WTC11 (cell line): ENCODE data around the gene ZNF417. TPM values are rescaled to one million over a fixed set of nuclear protein-coding genes. Genes with fewer than 3 reads are reported as not detected.
A peak's percentile ranks its signal among the peaks of the same experiment; 100 is the strongest.
"Not testable (repeated sequence)": the region's sequence is repeated elsewhere in the genome, so short reads cannot be mapped to it uniquely, and the experiment has no call there.

Experiments used
- ATAC-seq: fragments of 200-7000 bp; cut with Tn5 transposase; 2 replicates; pipeline ENCODE4 v1.10.0; 2021; ENCODE audit warnings: mild to moderate bottlenecking, moderate library complexity
- CTCF ChIA-PET: fragments of 300-600 bp; sonication (Branson Sonifier 250); formaldehyde crosslinking; loops from one replicate; lab custom pipeline; 2021; ENCODE audit warnings: antibody characterized with exemption; lab: Charles Lee
- POLR2A ChIA-PET: fragments of 350-600 bp; sonication (Branson Sonifier 250); formaldehyde crosslinking; loops from one replicate; lab custom pipeline; 2021; ENCODE audit warnings: antibody characterized with exemption; lab: Charles Lee
- DNase-seq: peaks from one replicate; pipeline ENCODE4 v3.0.0; 2021; ENCODE audit warnings: low spot score
- H3K27ac Mint-ChIP-seq: 2 replicates; pipeline ENCODE4 v1.8.0; 2021; ENCODE audit warnings: mixed read lengths
- H3K27me3 Mint-ChIP-seq: 2 replicates; pipeline ENCODE4 v1.8.0; 2021; ENCODE audit warnings: low read depth, mild to moderate bottlenecking, moderate library complexity, mixed read lengths
- H3K36me3 Mint-ChIP-seq: 2 replicates; pipeline ENCODE4 v1.8.0; 2021; ENCODE audit warnings: mixed read lengths
- H3K4me1 Mint-ChIP-seq: 2 replicates; pipeline ENCODE4 v1.8.0; 2022; ENCODE audit warnings: mixed read lengths
- H3K4me3 Mint-ChIP-seq: 2 replicates; pipeline ENCODE4 v1.8.0; 2021; ENCODE audit warnings: mild to moderate bottlenecking, moderate library complexity, mixed read lengths
- H3K9me3 Mint-ChIP-seq: 2 replicates; pipeline ENCODE4 v1.8.0; 2021; ENCODE audit warnings: mixed read lengths
- ATF3 ChIP-seq: sonication (generic); formaldehyde crosslinking; conservative IDR thresholded peaks from 2 replicates; pipeline ENCODE4 v1.8.1; 2022; ENCODE audit warnings: mild to moderate bottlenecking, missing genetic modification reagents
- ETV6 ChIP-seq: sonication (generic); formaldehyde crosslinking; IDR thresholded peaks from 2 replicates; pipeline ENCODE4 v1.8.1; 2022; ENCODE audit warnings: mild to moderate bottlenecking, missing genetic modification reagents
- FOXJ3 ChIP-seq: sonication (generic); formaldehyde crosslinking; IDR thresholded peaks from 2 replicates; pipeline ENCODE4 v1.9.0; 2021; ENCODE audit warnings: missing genetic modification reagents, mild to moderate bottlenecking, borderline replicate concordance
- FOXK1 ChIP-seq: sonication (generic); formaldehyde crosslinking; IDR thresholded peaks from 2 replicates; pipeline ENCODE4 v1.8.0; 2022; ENCODE audit warnings: mild to moderate bottlenecking, moderate library complexity, missing genetic modification reagents
- FOXP1 ChIP-seq: sonication (generic); formaldehyde crosslinking; IDR thresholded peaks from 2 replicates; pipeline ENCODE4 v1.8.0; 2022; ENCODE audit warnings: missing genetic modification reagents, mild to moderate bottlenecking, moderate library complexity, borderline replicate concordance
- MAX ChIP-seq: sonication (generic); formaldehyde crosslinking; IDR thresholded peaks from 2 replicates; pipeline ENCODE4 v1.8.0; 2022; ENCODE audit warnings: mild to moderate bottlenecking, missing genetic modification reagents
- MLX ChIP-seq: sonication (generic); formaldehyde crosslinking; IDR thresholded peaks from 2 replicates; pipeline ENCODE4 v1.8.1; 2023; ENCODE audit warnings: mild to moderate bottlenecking, missing genetic modification reagents, moderate library complexity
- MYBL2 ChIP-seq: sonication (generic); formaldehyde crosslinking; IDR thresholded peaks from 2 replicates; pipeline ENCODE4 v1.8.1; 2023; ENCODE audit warnings: mild to moderate bottlenecking, moderate library complexity, missing genetic modification reagents
- NFYB ChIP-seq: sonication (generic); formaldehyde crosslinking; conservative IDR thresholded peaks from 2 replicates; pipeline ENCODE4 v1.8.0; 2022; ENCODE audit warnings: low read depth, missing genetic modification reagents
- PRDM15 ChIP-seq: sonication (generic); formaldehyde crosslinking; IDR thresholded peaks from 2 replicates; pipeline ENCODE4 v1.8.0; 2022; ENCODE audit warnings: missing genetic modification reagents
- PRRX2 ChIP-seq: fragments of 250-450 bp; sonication (Bioruptor Pico); IDR thresholded peaks from 2 replicates; pipeline ENCODE4 v1.8.0; 2021; ENCODE audit warnings: mild to moderate bottlenecking
- SOX15 ChIP-seq: fragments of 250-450 bp; sonication (Bioruptor Pico); IDR thresholded peaks from 2 replicates; pipeline ENCODE4 v1.9.0; 2021; ENCODE audit warnings: mild to moderate bottlenecking
- TCF7 ChIP-seq: sonication (generic); formaldehyde crosslinking; IDR thresholded peaks from 2 replicates; pipeline ENCODE4 v1.8.0; 2022; ENCODE audit warnings: mild to moderate bottlenecking, low read depth, missing genetic modification reagents, moderate library complexity
- TEAD1 ChIP-seq: sonication (generic); formaldehyde crosslinking; IDR thresholded peaks from 2 replicates; pipeline ENCODE4 v1.8.0; 2022; ENCODE audit warnings: mild to moderate bottlenecking, missing genetic modification reagents
- USF1 ChIP-seq: sonication (generic); formaldehyde crosslinking; IDR thresholded peaks from 2 replicates; pipeline ENCODE4 v1.8.0; 2022; ENCODE audit warnings: mild to moderate bottlenecking, missing genetic modification reagents
- USF2 ChIP-seq: sonication (generic); formaldehyde crosslinking; IDR thresholded peaks from 2 replicates; pipeline ENCODE4 v1.8.1; 2023; ENCODE audit warnings: mild to moderate bottlenecking, missing genetic modification reagents, moderate library complexity
- ZBTB21 ChIP-seq: sonication (generic); formaldehyde crosslinking; IDR thresholded peaks from 2 replicates; pipeline ENCODE4 v1.8.1; 2023; ENCODE audit warnings: mild to moderate bottlenecking, missing genetic modification reagents, borderline replicate concordance
- ZNF263 ChIP-seq: sonication (generic); formaldehyde crosslinking; IDR thresholded peaks from 2 replicates; pipeline ENCODE4 v1.8.1; 2022; ENCODE audit warnings: low read depth, mild to moderate bottlenecking, moderate library complexity, missing genetic modification reagents
- ZNF281 ChIP-seq: sonication (generic); formaldehyde crosslinking; IDR thresholded peaks from 2 replicates; pipeline ENCODE4 v1.8.0; 2023; ENCODE audit warnings: mild to moderate bottlenecking, missing genetic modification reagents
- ZNF416 ChIP-seq: fragments of 250-450 bp; sonication (Bioruptor Pico); IDR thresholded peaks from 2 replicates; pipeline ENCODE4 v1.9.0; 2021; ENCODE audit warnings: mild to moderate bottlenecking, inconsistent platforms
- total RNA-seq: library from RNA; stranded (reverse); gene quantifications from 3 replicates; pipeline ENCODE4 v1.2.3, GENCODE V29; 2021

Gene ZNF417
- total RNA-seq, 1 experiment from 2014 or later: 22.6 TPM

GRCh38 chr19:57900311-57900710 is 16.1 kb downstream of the ZNF417 start:
- ATAC-seq: no peak
- Mint-ChIP-seq H3K9me3 (no peaks in the 10 kb centered on the region), H3K4me3 (no peak overlapping the region), H3K4me1 (peaks cover 11% of the 10 kb centered on the region), H3K27me3 (no peaks in the 10 kb centered on the region), H3K36me3 (no peaks in the 10 kb centered on the region), H3K27ac (no peak overlapping the region)
- TF ChIP-seq FOXJ3 (CRISPR knock-in tag) (no peak), ATF3 (CRISPR knock-in tag) (no peak), ZNF416 (CRISPR knock-in tag) (no peak), TCF7 (CRISPR knock-in tag) (no peak), MLX (CRISPR knock-in tag) (no peak), USF1 (no peak), SOX15 (CRISPR knock-in tag) (no peak), ZNF263 (CRISPR knock-in tag) (no peak), ETV6 (CRISPR knock-in tag) (no peak), FOXP1 (no peak), ZBTB21 (CRISPR knock-in tag) (no peak), FOXK1 (CRISPR knock-in tag) (no peak)
- ChIA-PET CTCF (interaction anchor here (0.8 kb wide), 1 partner anchor 24 kb away, joined by 4 read pairs; no protein-coding TSS in a partner anchor), POLR2A (no interaction called here)
- no peak for DNase-seq

GRCh38 chr19:57890706-57891105 is 25.7 kb downstream of the ZNF417 start:
- POLR2A ChIA-PET, H3K9me3 Mint-ChIP-seq, DNase-seq, H3K4me3 Mint-ChIP-seq, CTCF ChIA-PET, H3K27ac Mint-ChIP-seq, ATAC-seq, H3K27me3 Mint-ChIP-seq: not testable (repeated sequence)
- Mint-ChIP-seq H3K4me1 (peaks cover 24% of the 10 kb centered on the region), H3K36me3 (peaks cover 19% of the 10 kb centered on the region)

- ATAC-seq (peak; percentile 92), DNase-seq (peak; percentile 94)
- peak within 1 kb of the TSS; percentile 99 for H3K4me3 Mint-ChIP-seq
- no peaks in the 10 kb centered on the region for H3K27me3 Mint-ChIP-seq
- peak within 1 kb of the TSS; percentile 99 for H3K27ac Mint-ChIP-seq
- H3K4me1 Mint-ChIP-seq: peaks cover 44% of the 10 kb centered on the region
- ChIA-PET POLR2A (interaction anchor here (0.6 to 1.6 kb wide), 5 partner anchors 18 to 28 kb away, joined by 3 to 5 read pairs (median 4); partner anchors contain the start of gene ZNF417), CTCF (interaction anchor here (0.7 to 1.1 kb wide), 3 partner anchors 9 to 28 kb away, joined by 3 to 6 read pairs (median 4); partner anchors contain the start of gene ZNF417)
- H3K36me3 Mint-ChIP-seq: peaks cover 39% of the 10 kb centered on the region
- no peaks in the 10 kb centered on the region for H3K9me3 Mint-ChIP-seq
- TF ChIP-seq MYBL2 (CRISPR knock-in tag) (peak; percentile 70; the same call in 1 of the 2 replicates), NFYB (CRISPR knock-in tag) (peak; percentile 58), FOXK1 (CRISPR knock-in tag) (no peak), USF1 (peak; percentile 95), ZNF281 (CRISPR knock-in tag) (no peak), TEAD1 (CRISPR knock-in tag) (0 out of 2 replicates have a peak, but pooled peaks have one; percentile 2), PRDM15 (peak; percentile 66), PRRX2 (CRISPR knock-in tag) (no peak), USF2 (peak; percentile 95), MAX (CRISPR knock-in tag) (peak; percentile 91)
Measured at GRCh38 chr19:57888560-57889231, 27.7 kb downstream of the ZNF417 start, which contains the start of gene ZNF814. Gene ZNF814 (minus strand): TSS chr19:57889037. CDS start chr19:57888802, 235 bp downstream.
